GM21381 (cell line): Measurements from ENCODE around the gene IVD.

Experiments
- ATAC-seq: cut with Tn5 transposase; IDR thresholded peaks from one replicate; pipeline ENCODE4 v1.9.1; 2021; ENCODE audit warnings: mild to moderate bottlenecking, moderate library complexity; ENCODE audit not compliant: unreplicated experiment

Gene IVD

GRCh38 chr15:40405501-40406381 lies at the start of gene IVD:
IVD (plus strand) TSS chr15:40405795; CDS start chr15:40405828, 33 bp downstream.
- ATAC-seq, result peak; percentile 87

GRCh38 chr15:40355976-40356585 lies 49.5 kb upstream of the IVD start:
- ATAC-seq, result no peak

GRCh38 chr15:40357246-40357645 lies 48.3 kb upstream of the IVD start:
- ATAC-seq, result no peak

- ATAC-seq, result peak; percentile 85
Observed at GRCh38 chr15:40357723-40358470, 47.7 kb upstream of the IVD start, which contains the start of gene DISP2. DISP2 (plus strand) TSS chr15:40358219; CDS start chr15:40358322, 103 bp downstream.

GRCh38 chr15:40358471-40359353 lies 46.9 kb upstream of the IVD start:
- ATAC-seq, result peak; percentile 17

- no peak for ATAC-seq
Observed at GRCh38 chr15:40360015-40360414, 45.6 kb upstream of the IVD start.

GRCh38 chr15:40361640-40362039 lies 44.0 kb upstream of the IVD start:
- no peak for ATAC-seq

GRCh38 chr15:40363611-40364010 lies 42.0 kb upstream of the IVD start:
- ATAC-seq, result no peak

- ATAC-seq, result no peak
Observed at GRCh38 chr15:40364251-40364650, 41.3 kb upstream of the IVD start.

- ATAC-seq, result no peak
Observed at GRCh38 chr15:40365016-40365415, 40.6 kb upstream of the IVD start.

GRCh38 chr15:40365624-40366456 lies 39.8 kb upstream of the IVD start:
- ATAC-seq, result no peak

GRCh38 chr15:40366457-40367370 lies 38.9 kb upstream of the IVD start:
- ATAC-seq, result no peak

GRCh38 chr15:40367371-40367685 lies 38.3 kb upstream of the IVD start:
- ATAC-seq, result no peak

- peak; percentile 88 for ATAC-seq
Observed at GRCh38 chr15:40367686-40368611, 37.6 kb upstream of the IVD start.

- no peak for ATAC-seq
Observed at GRCh38 chr15:40368719-40369473, 36.7 kb upstream of the IVD start.

- ATAC-seq, result no peak
Observed at GRCh38 chr15:40369474-40369869, 36.1 kb upstream of the IVD start.

- ATAC-seq, result no peak
Observed at GRCh38 chr15:40369971-40370370, 35.6 kb upstream of the IVD start.
